IPS-15b (cell line): ENCODE data around the gene CAMK2B.
"Not testable (repeated sequence)": the region's sequence is repeated elsewhere in the genome, so short reads cannot be mapped to it uniquely, and the experiment has no call there.

ENCODE experiments used
- H3K27me3 ChIP-seq: one replicate; pipeline ENCODE4 v1.6.1; 2013; ENCODE audit warnings: low read length; ENCODE audit not compliant: control insufficient read depth, insufficient read depth
- H3K36me3 ChIP-seq: one replicate; pipeline ENCODE4 v1.6.1; 2013; ENCODE audit warnings: low read length; ENCODE audit not compliant: control insufficient read depth, insufficient read depth
- H3K4me1 ChIP-seq: one replicate; pipeline ENCODE4 v1.6.1; 2013; ENCODE audit warnings: mild to moderate bottlenecking, low read length; ENCODE audit not compliant: control insufficient read depth, insufficient read depth
- H3K4me3 ChIP-seq: one replicate; pipeline ENCODE4 v1.5.1; 2013; ENCODE audit warnings: low read depth, low read length
- H3K9ac ChIP-seq: one replicate; pipeline ENCODE4 v1.6.1; 2013; ENCODE audit warnings: low read depth, mild to moderate bottlenecking, low read length
- H3K9me3 ChIP-seq: one replicate; pipeline ENCODE4 v1.6.1; 2013; ENCODE audit warnings: mild to moderate bottlenecking, low read length; ENCODE audit not compliant: control insufficient read depth, insufficient read depth

The CAMK2B gene

GRCh38 chr7:44183386-44183785, 142.0 kb downstream of the CAMK2B start:
- Histone ChIP-seq H3K27me3 (no peaks in the 10 kb centered on the region), H3K9ac (no peak overlapping the region), H3K4me1 (no peaks in the 10 kb centered on the region), H3K36me3 (no peaks in the 10 kb centered on the region), H3K9me3 (no peaks in the 10 kb centered on the region), H3K4me3 (no peak overlapping the region)

GRCh38 chr7:44182827-44183226, 142.6 kb downstream of the CAMK2B start:
- H3K4me3 ChIP-seq: no peak overlapping the region

GRCh38 chr7:44180631-44181030, 144.8 kb downstream of the CAMK2B start:
- Histone ChIP-seq H3K9ac (no peak overlapping the region), H3K27me3 (no peaks in the 10 kb centered on the region), H3K4me1 (peaks cover 4% of the 10 kb centered on the region), H3K36me3 (no peaks in the 10 kb centered on the region), H3K9me3 (no peaks in the 10 kb centered on the region), H3K4me3 (no peak overlapping the region)

More at GRCh38 chr7:44182827-44183226, 142.6 kb downstream of the CAMK2B start:
- no peaks in the 10 kb centered on the region for H3K4me1 ChIP-seq
- no peaks in the 10 kb centered on the region for H3K9me3 ChIP-seq
- H3K36me3 ChIP-seq: no peaks in the 10 kb centered on the region
- no peak overlapping the region for H3K9ac ChIP-seq
- H3K27me3 ChIP-seq: no peaks in the 10 kb centered on the region

GRCh38 chr7:44177570-44178131, 147.7 kb downstream of the CAMK2B start:
- H3K4me1 ChIP-seq: peaks cover 4% of the 10 kb centered on the region
- H3K27me3 ChIP-seq: no peaks in the 10 kb centered on the region
- no peak overlapping the region for H3K4me3 ChIP-seq
- no peak overlapping the region for H3K9ac ChIP-seq
- no peaks in the 10 kb centered on the region for H3K36me3 ChIP-seq
- no peaks in the 10 kb centered on the region for H3K9me3 ChIP-seq

GRCh38 chr7:44176486-44176885, 148.9 kb downstream of the CAMK2B start:
- H3K9me3 ChIP-seq: no peaks in the 10 kb centered on the region
- H3K9ac ChIP-seq: no peak overlapping the region
- no peak overlapping the region for H3K4me3 ChIP-seq
- peaks cover 4% of the 10 kb centered on the region for H3K4me1 ChIP-seq
- no peaks in the 10 kb centered on the region for H3K36me3 ChIP-seq
- H3K27me3 ChIP-seq: no peaks in the 10 kb centered on the region

- H3K4me1 ChIP-seq: peaks cover 4% of the 10 kb centered on the region
- H3K9ac ChIP-seq: no peak overlapping the region
- H3K9me3 ChIP-seq: no peaks in the 10 kb centered on the region
- no peak overlapping the region for H3K4me3 ChIP-seq
- no peaks in the 10 kb centered on the region for H3K36me3 ChIP-seq
- no peaks in the 10 kb centered on the region for H3K27me3 ChIP-seq
Observed at GRCh38 chr7:44175730-44176129, 149.7 kb downstream of the CAMK2B start.

- H3K4me1 ChIP-seq, H3K9ac ChIP-seq, H3K27me3 ChIP-seq, H3K9me3 ChIP-seq, H3K36me3 ChIP-seq, H3K4me3 ChIP-seq: not testable (repeated sequence)
Observed at GRCh38 chr7:44174694-44174948, 150.8 kb downstream of the CAMK2B start.

GRCh38 chr7:44173911-44174693, 151.3 kb downstream of the CAMK2B start:
- Histone ChIP-seq H3K4me3 (no peak overlapping the region), H3K4me1 (peaks cover 4% of the 10 kb centered on the region), H3K9ac (no peak overlapping the region), H3K36me3 (no peaks in the 10 kb centered on the region), H3K27me3 (no peaks in the 10 kb centered on the region), H3K9me3 (no peaks in the 10 kb centered on the region)

- Histone ChIP-seq H3K4me3 (no peak overlapping the region), H3K4me1 (peaks cover 4% of the 10 kb centered on the region), H3K9me3 (no peaks in the 10 kb centered on the region), H3K9ac (no peak overlapping the region), H3K36me3 (no peaks in the 10 kb centered on the region), H3K27me3 (no peaks in the 10 kb centered on the region)
Observed at GRCh38 chr7:44172803-44173424, 152.5 kb downstream of the CAMK2B start.

- Histone ChIP-seq H3K27me3 (no peaks in the 10 kb centered on the region), H3K9ac (no peak overlapping the region), H3K4me1 (peaks cover 3% of the 10 kb centered on the region), H3K9me3 (no peaks in the 10 kb centered on the region), H3K4me3 (no peak overlapping the region), H3K36me3 (no peaks in the 10 kb centered on the region)
Observed at GRCh38 chr7:44172352-44172751, 153.0 kb downstream of the CAMK2B start.

- H3K27me3 ChIP-seq, H3K4me1 ChIP-seq, H3K9ac ChIP-seq, H3K9me3 ChIP-seq, H3K36me3 ChIP-seq, H3K4me3 ChIP-seq: not testable (repeated sequence)
Observed at GRCh38 chr7:44171901-44172300, 153.5 kb downstream of the CAMK2B start.

GRCh38 chr7:44167920-44168319, 157.5 kb downstream of the CAMK2B start:
- Histone ChIP-seq H3K36me3 (no peaks in the 10 kb centered on the region), H3K4me1 (no peaks in the 10 kb centered on the region), H3K4me3 (no peak overlapping the region), H3K9me3 (no peaks in the 10 kb centered on the region), H3K9ac (no peak overlapping the region), H3K27me3 (no peaks in the 10 kb centered on the region)
